Endothelial cell of umbilical vein (primary cell): ENCODE results near the gene CIDEA. TPM values are rescaled to one million over a fixed set of nuclear protein-coding genes. Genes with fewer than 3 reads are reported as not detected.

Experiments used
- BruUV-seq: library from RNA; stranded (reverse); fragments of 400-500 nt; replicated peaks from 2 replicates; lab custom pipeline; 2021; lab: Mats Ljungman, UMichigan
- CTCF ChIA-PET: fragments of 300-600, 350-600 bp; sonication (Branson Sonifier 250); formaldehyde crosslinking; loops from one replicate; lab custom pipeline; 2021; ENCODE audit warnings: antibody characterized with exemption, inconsistent platforms; lab: Charles Lee
- POLR2A ChIA-PET: fragments of 300-600, 350-600 bp; sonication (Branson Sonifier 250); formaldehyde crosslinking; loops from one replicate; lab custom pipeline; 2021; ENCODE audit warnings: antibody characterized with exemption, inconsistent platforms; lab: Charles Lee
- DNase-seq: peaks from one replicate; pipeline ENCODE4 v3.0.0-alpha.2; 2011; ENCODE audit warnings: low read depth, low spot score
- FAIRE-seq: peaks from 2 replicates; lab custom pipeline; 2011; peaks lifted over from hg19 to GRCh38; lab: Jason Lieb, UNC
- H2AFZ ChIP-seq: 2 replicates; pipeline ENCODE4 v1.6.0; 2012; ENCODE audit warnings: low read depth, low read length, control low read depth, inconsistent platforms
- H3K27ac ChIP-seq: 2 replicates; pipeline ENCODE4 v1.5.1; 2011; ENCODE audit warnings: low read depth, mild to moderate bottlenecking, control low read depth, low read length, moderate library complexity; ENCODE audit not compliant: insufficient read depth
- H3K27me3 ChIP-seq, 2 experiments: 2 replicates each; pipeline versions ENCODE4 v1.6.0 to v1.6.1; 2011; ENCODE audit warnings: low read length in 2 of 2, mixed read lengths in 1 of 2; ENCODE audit not compliant: control insufficient read depth in 2 of 2, insufficient read depth in 2 of 2
- H3K36me3 ChIP-seq, 2 experiments: 2 replicates in 1 of 2; 3 replicates in 1 of 2; pipeline ENCODE4 v1.5.1; 2011; ENCODE audit warnings: low read length in 2 of 2, mild to moderate bottlenecking in 1 of 2, moderate library complexity in 1 of 2; ENCODE audit not compliant: control insufficient read depth in 2 of 2, insufficient read depth in 2 of 2; ENCODE audit errors: extremely low read depth in 1 of 2
- H3K4me1 ChIP-seq: 3 replicates; pipeline ENCODE4 v1.5.1; 2011; ENCODE audit warnings: mild to moderate bottlenecking, low read length; ENCODE audit not compliant: control insufficient read depth, insufficient read depth; ENCODE audit errors: extremely low read depth
- H3K4me2 ChIP-seq: 2 replicates; pipeline ENCODE4 v1.6.1; 2011; ENCODE audit warnings: low read length, control low read depth, mixed read lengths; ENCODE audit not compliant: insufficient read depth
- H3K4me3 ChIP-seq, 3 experiments: fragments of 200-600 bp in 1 of 3; sonication (generic), shearing (Covaris generic) in 1 of 3; replicated peaks in 1 of 3; 2 replicates each; pipeline ENCODE4 v1.5.1; 2011 to 2016; ENCODE audit warnings: control low read depth in 3 of 3, low read length in 3 of 3, mild to moderate bottlenecking in 2 of 3, inconsistent platforms in 1 of 3, low read depth in 1 of 3, moderate library complexity in 1 of 3; ENCODE audit not compliant: insufficient read depth in 1 of 3
- H3K79me2 ChIP-seq: 2 replicates; pipeline ENCODE4 v1.6.0; 2012; ENCODE audit warnings: low read length, inconsistent platforms; ENCODE audit not compliant: control insufficient read depth, insufficient read depth
- H3K9ac ChIP-seq: replicated peaks from 2 replicates; pipeline ENCODE3; 2011; ENCODE audit warnings: low read length, control low read depth; ENCODE audit not compliant: insufficient read depth; ENCODE audit errors: extremely low read depth
- H3K9me1 ChIP-seq: replicated peaks from 3 replicates; pipeline ENCODE4 v1.6.0; 2011; ENCODE audit warnings: mild to moderate bottlenecking, low read length; ENCODE audit not compliant: control insufficient read depth, insufficient read depth; ENCODE audit errors: extremely low read depth
- H3K9me3 ChIP-seq: replicated peaks from 2 replicates; pipeline ENCODE4 v1.5.1; 2012; ENCODE audit warnings: low read length, inconsistent platforms; ENCODE audit not compliant: control insufficient read depth, insufficient read depth
- H4K20me1 ChIP-seq: replicated peaks from 2 replicates; pipeline ENCODE3; 2011; ENCODE audit warnings: mild to moderate bottlenecking, low read length; ENCODE audit not compliant: control insufficient read depth, insufficient read depth; ENCODE audit errors: extremely low read depth
- CTCF ChIP-seq, 2 donors: IDR thresholded peaks; 1 replicate in 1 of 2; 2 replicates in 1 of 2; pipeline ENCODE4 v1.5.1; 2011; ENCODE audit warnings: low read length in 2 of 2, mild to moderate bottlenecking in 2 of 2, moderate library complexity in 2 of 2, control low read depth in 1 of 2, inconsistent platforms in 1 of 2, low read depth in 1 of 2; ENCODE audit not compliant: insufficient read depth in 1 of 2; ENCODE audit errors: extremely low read depth in 1 of 2
- EZH2 ChIP-seq: IDR thresholded peaks from 2 replicates; pipeline ENCODE4 v1.6.1; 2012; ENCODE audit warnings: borderline replicate concordance, low read depth, mild to moderate bottlenecking, moderate library complexity, low read length, inconsistent platforms; ENCODE audit not compliant: severe bottlenecking
- FOS ChIP-seq: IDR thresholded peaks from 2 replicates; pipeline ENCODE4 v1.6.1; 2011; ENCODE audit warnings: mild to moderate bottlenecking, low read length, moderate library complexity, borderline replicate concordance; ENCODE audit not compliant: insufficient read depth
- GATA2 ChIP-seq: IDR thresholded peaks from 2 replicates; pipeline ENCODE4 v1.7.0; 2011; ENCODE audit warnings: low read depth, mild to moderate bottlenecking, moderate library complexity, mixed read lengths, low read length; ENCODE audit not compliant: insufficient read length, insufficient read depth
- JUN ChIP-seq: IDR thresholded peaks from 2 replicates; pipeline ENCODE4 v1.6.1; 2011; ENCODE audit warnings: borderline replicate concordance, low read depth; ENCODE audit not compliant: insufficient read length, insufficient read depth
- MAX ChIP-seq: IDR thresholded peaks from 2 replicates; pipeline ENCODE4 v1.6.1; 2011; ENCODE audit not compliant: insufficient read depth, insufficient read length
- MYC ChIP-seq: IDR thresholded peaks from one replicate; pipeline ENCODE4 v1.6.1; 2011; ENCODE audit warnings: mild to moderate bottlenecking, low read depth, low read length
- POLR2A ChIP-seq: IDR thresholded peaks from 2 replicates; pipeline ENCODE4 v1.6.1; 2012; ENCODE audit warnings: low read depth, mild to moderate bottlenecking, control low read depth, low read length
- POLR2AphosphoS5 ChIP-seq: IDR thresholded peaks from 2 replicates; pipeline ENCODE4 v1.6.1; 2012; ENCODE audit warnings: low read depth, mild to moderate bottlenecking, control low read depth, low read length, moderate library complexity; ENCODE audit not compliant: insufficient read depth
- dilution Hi-C: fragments of 300-500 bp; cut with MboI; formaldehyde crosslinking; loops from one replicate; pipeline ENCODE4 v1.15.0; 2019; ENCODE audit warnings: low sequenced_read_pairs; ENCODE audit not compliant: extremely low pct_ligation_motif_present
- intact Hi-C: fragments of 100-400 bp; cut with micrococcal nuclease; formaldehyde crosslinking; loops from one replicate; pipeline ENCODE4 v1.10.0; 2022
- polyA plus RNA-seq, 4 experiments: library from polyadenylated mRNA; depleted of rRNA in 3 of 4; stranded (reverse) in 3 of 4; unstranded in 1 of 4; fragments of >200 nt; gene quantifications; 2 replicates each; pipeline versions ENCODE4 v1.2.1 to v1.2.3, GENCODE V29; 2011 to 2012; ENCODE audit warnings: missing spikeins in 1 of 4
- total RNA-seq: library from RNA; stranded (reverse); gene quantifications from 2 replicates; pipeline ENCODE4 v1.2.3, GENCODE V29; 2021

The CIDEA gene
- total and polyA plus RNA-seq, 2 donors (not counting 3 experiments of a cell fraction or from before 2014, with no cell fraction given): 0.42 TPM; not detected in 1

GRCh38 chr18:12287131-12287681 is 33.0 kb downstream of the CIDEA start:
- peak overlapping the region; percentile 44 for H3K4me2 ChIP-seq
- DNase-seq: no peak
- FAIRE-seq: no peak
- no peaks in the 10 kb centered on the region for H3K36me3 ChIP-seq
- H3K4me3 ChIP-seq: peak overlapping the region in 1 of 3 experiments; percentile 47
- intact Hi-C loops: loop anchor here (10.0 kb wide), 1 partner anchor 368 kb away; the partner anchor contains the start of gene SPIRE1
- peaks cover 0 to 2% of the 10 kb centered on the region in 2 experiments for H3K27me3 ChIP-seq
- peak overlapping the region; percentile 48 for H2AFZ ChIP-seq
- no peaks in the 10 kb centered on the region for H3K79me2 ChIP-seq
- TF ChIP-seq POLR2AphosphoS5: no peak
- no peak for TF ChIP-seq FOS
- no peak for TF ChIP-seq EZH2
- no peak for TF ChIP-seq JUN
- ChIA-PET POLR2A (interaction anchor here (1.1 to 2.2 kb wide), 4 partner anchors 9 to 24 kb away, joined by 3 to 11 read pairs (median 4); partner anchors contain the start of gene TUBB6), CTCF (interaction anchor here (0.7 to 7.7 kb wide), 10 partner anchors 8 to 41 kb away, joined by 3 to 102 read pairs (median 8); partner anchors contain the start of gene TUBB6)
- H3K4me1 ChIP-seq: peaks cover 6% of the 10 kb centered on the region
- H3K27ac ChIP-seq: no peak overlapping the region
- dilution Hi-C loops: no loop called here
- H3K9me1 ChIP-seq: no peaks in the 10 kb centered on the region
- no peak overlapping the region for H3K9ac ChIP-seq
- no peaks in the 10 kb centered on the region for H3K9me3 ChIP-seq
- BruUV-seq: no TSS peak
- H4K20me1 ChIP-seq: no peaks in the 10 kb centered on the region

- peak; percentile 74 for FAIRE-seq
- CTCF ChIA-PET: interaction anchor here (1.4 to 7.7 kb wide), 9 partner anchors 8 to 40 kb away, joined by 4 to 102 read pairs (median 7); partner anchors contain the start of gene TUBB6
- intact Hi-C loops: loop anchor here (10.0 kb wide), 1 partner anchor 367 kb away; the partner anchor contains the start of gene SPIRE1
Measured at GRCh38 chr18:12287684-12288402, 33.7 kb downstream of the CIDEA start.

More at GRCh38 chr18:12287684-12288402, 33.7 kb downstream of the CIDEA start:
- Histone ChIP-seq H3K9me3 (no peaks in the 10 kb centered on the region), H3K27ac (no peak overlapping the region), H3K36me3 (no peaks in the 10 kb centered on the region), H2AFZ (peak overlapping the region; percentile 48), H4K20me1 (no peaks in the 10 kb centered on the region), H3K27me3 (peaks cover 0 to 2% of the 10 kb centered on the region in 2 experiments), H3K4me2 (peak overlapping the region; percentile 44), H3K4me3 (peak overlapping the region in 2 of 3 experiments; percentile 25 to 47), H3K9ac (no peak overlapping the region), H3K79me2 (no peaks in the 10 kb centered on the region), H3K9me1 (no peaks in the 10 kb centered on the region), H3K4me1 (no peaks in the 10 kb centered on the region)
- TF ChIP-seq JUN (no peak), FOS (no peak), GATA2 (no peak), POLR2AphosphoS5 (no peak), EZH2 (no peak), CTCF (IDR thresholded peaks at IDR 0.05; ENCODE audit: extremely low read depth in 1 of 2, insufficient read depth in 1 of 2, low read depth in 1 of 2, low read length in 2 of 2) (no peak), MYC (no peak), POLR2A (no peak), MAX (no peak)
- dilution Hi-C loops: no loop called here
- peak; percentile 23 for DNase-seq
- no TSS peak for BruUV-seq
- POLR2A ChIA-PET: interaction anchor here (1.0 to 2.2 kb wide), 5 partner anchors 9 to 23 kb away, joined by 3 to 11 read pairs (median 5); partner anchors contain the start of gene TUBB6
